ENCODE data around the gene RNF8. TPM values are rescaled to one million over a fixed set of nuclear protein-coding genes. Genes with fewer than 3 reads are reported as not detected.

Gene RNF8
- total RNA-seq, 4 donors from 2014 or later = 6.9 to 17.8 (median 11.9) TPM

GRCh38 chr6:37417393-37417792, 63.6 kb downstream of the RNF8 start:
- DNase-seq = no peak
- TF ChIP-seq POLR2A (IDR thresholded peaks at IDR 0.05) = no peak
- no peak for TF ChIP-seq CTCF (IDR thresholded peaks at IDR 0.05 in 4 of 5, conservative IDR thresholded peaks at IDR 0.05 in 1 of 5)
- Histone ChIP-seq H3K9me3 (no peaks in the 10 kb centered on the region), H3K4me1 (no peaks in the 10 kb centered on the region), H3K27me3 (no peaks in the 10 kb centered on the region), H3K4me3 (no peak overlapping the region), H3K27ac (no peak overlapping the region), H3K36me3 (no peaks in the 10 kb centered on the region)
- intact Hi-C loops (cut with DNase I; ENCODE audit: low total_unique reads) = no loop called here
- no peak for ATAC-seq
- in situ Hi-C loops (cut with MboI; ENCODE audit: low sequenced_read_pairs in 4 of 4) = no loop called here

- no peaks in the 10 kb centered on the region for H3K27me3 ChIP-seq
- DNase-seq (no peak), ATAC-seq (no peak)
- intact Hi-C loops (cut with DNase I; ENCODE audit: low total_unique reads) = no loop called here
- H3K4me1 ChIP-seq = no peaks in the 10 kb centered on the region
- H3K4me3 ChIP-seq = no peak overlapping the region
- no peak overlapping the region for H3K27ac ChIP-seq
- no peaks in the 10 kb centered on the region for H3K9me3 ChIP-seq
- no peaks in the 10 kb centered on the region for H3K36me3 ChIP-seq
- in situ Hi-C loops (cut with MboI; ENCODE audit: low sequenced_read_pairs in 4 of 4) = no loop called here
- TF ChIP-seq CTCF (IDR thresholded peaks at IDR 0.05 in 4 of 5, conservative IDR thresholded peaks at IDR 0.05 in 1 of 5) (no peak), POLR2A (IDR thresholded peaks at IDR 0.05) (no peak)
Observed at GRCh38 chr6:37418722-37419121, 64.9 kb downstream of the RNF8 start.

- no peak for TF ChIP-seq POLR2A (IDR thresholded peaks at IDR 0.05)
- no peak for TF ChIP-seq CTCF (IDR thresholded peaks at IDR 0.05 in 4 of 5, conservative IDR thresholded peaks at IDR 0.05 in 1 of 5)
- Histone ChIP-seq H3K4me3 (no peak overlapping the region), H3K9me3 (no peaks in the 10 kb centered on the region), H3K36me3 (no peaks in the 10 kb centered on the region), H3K27ac (no peak overlapping the region), H3K4me1 (no peaks in the 10 kb centered on the region), H3K27me3 (no peaks in the 10 kb centered on the region)
- ATAC-seq (no peak), DNase-seq (no peak)
- in situ Hi-C loops (cut with MboI; ENCODE audit: low sequenced_read_pairs in 4 of 4) = no loop called here
- intact Hi-C loops (cut with DNase I; ENCODE audit: low total_unique reads) = no loop called here
Observed at GRCh38 chr6:37426058-37426944, 72.5 kb downstream of the RNF8 start.

GRCh38 chr6:37426945-37427510, 73.2 kb downstream of the RNF8 start:
- intact Hi-C loops (cut with DNase I; ENCODE audit: low total_unique reads) = no loop called here
- H3K4me3 ChIP-seq = no peak overlapping the region
- DNase-seq (no peak), ATAC-seq (no peak)
- no peaks in the 10 kb centered on the region for H3K27me3 ChIP-seq
- no peaks in the 10 kb centered on the region for H3K4me1 ChIP-seq
- in situ Hi-C loops (cut with MboI; ENCODE audit: low sequenced_read_pairs in 4 of 4) = no loop called here
- TF ChIP-seq CTCF (IDR thresholded peaks at IDR 0.05 in 4 of 5, conservative IDR thresholded peaks at IDR 0.05 in 1 of 5) = no peak
- no peak for TF ChIP-seq POLR2A (IDR thresholded peaks at IDR 0.05)
- H3K27ac ChIP-seq = no peak overlapping the region
- H3K9me3 ChIP-seq = no peaks in the 10 kb centered on the region
- H3K36me3 ChIP-seq = no peaks in the 10 kb centered on the region

All from gastrocnemius medialis (tissue), 4 donors.